ENCODE measurements around the gene PDCD11.

DNA sequence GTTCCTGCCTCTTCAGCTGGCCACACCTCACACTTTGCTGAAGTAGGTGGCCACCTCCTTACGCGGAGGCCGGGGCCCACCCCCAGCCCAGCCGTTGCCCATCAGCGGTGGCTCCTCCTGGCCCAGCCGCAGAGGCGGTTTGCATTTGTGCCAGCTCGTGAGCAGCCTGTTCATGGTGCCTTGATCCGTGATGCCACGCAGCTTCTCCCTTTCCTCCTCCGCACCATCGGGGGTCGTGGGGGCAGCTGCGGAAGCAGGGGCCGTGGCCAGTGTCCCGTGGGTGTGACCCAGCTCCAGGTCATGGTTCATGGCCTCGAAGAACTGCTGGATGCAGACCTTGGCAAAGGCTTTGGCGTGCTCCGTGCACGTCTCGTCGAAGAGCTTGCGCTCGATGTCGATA lies 58.8 kb downstream of the PDCD11 start:
- TF ChIP-seq, protein P1, sequence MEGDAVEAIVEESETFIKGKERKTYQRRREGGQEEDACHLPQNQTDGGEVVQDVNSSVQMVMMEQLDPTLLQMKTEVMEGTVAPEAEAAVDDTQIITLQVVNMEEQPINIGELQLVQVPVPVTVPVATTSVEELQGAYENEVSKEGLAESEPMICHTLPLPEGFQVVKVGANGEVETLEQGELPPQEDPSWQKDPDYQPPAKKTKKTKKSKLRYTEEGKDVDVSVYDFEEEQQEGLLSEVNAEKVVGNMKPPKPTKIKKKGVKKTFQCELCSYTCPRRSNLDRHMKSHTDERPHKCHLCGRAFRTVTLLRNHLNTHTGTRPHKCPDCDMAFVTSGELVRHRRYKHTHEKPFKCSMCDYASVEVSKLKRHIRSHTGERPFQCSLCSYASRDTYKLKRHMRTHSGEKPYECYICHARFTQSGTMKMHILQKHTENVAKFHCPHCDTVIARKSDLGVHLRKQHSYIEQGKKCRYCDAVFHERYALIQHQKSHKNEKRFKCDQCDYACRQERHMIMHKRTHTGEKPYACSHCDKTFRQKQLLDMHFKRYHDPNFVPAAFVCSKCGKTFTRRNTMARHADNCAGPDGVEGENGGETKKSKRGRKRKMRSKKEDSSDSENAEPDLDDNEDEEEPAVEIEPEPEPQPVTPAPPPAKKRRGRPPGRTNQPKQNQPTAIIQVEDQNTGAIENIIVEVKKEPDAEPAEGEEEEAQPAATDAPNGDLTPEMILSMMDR (IDR thresholded peaks at IDR 0.05), result no peak
- TF ChIP-seq POLR2A (IDR thresholded peaks at IDR 0.05), result no peak

Data from prostate gland (tissue), 2 donors.